ENCODE measurements around the gene NCR1. TPM values are rescaled to one million over a fixed set of nuclear protein-coding genes. Genes with fewer than 3 reads are reported as not detected.
A peak's percentile ranks its signal among the peaks of the same experiment; 100 is the strongest.
"Not testable (repeated sequence)": the region's sequence is repeated elsewhere in the genome, so short reads cannot be mapped to it uniquely, and the experiment has no call there.

Gene NCR1
- total RNA-seq, 1 donor from 2014 or later = not detected

DNA sequence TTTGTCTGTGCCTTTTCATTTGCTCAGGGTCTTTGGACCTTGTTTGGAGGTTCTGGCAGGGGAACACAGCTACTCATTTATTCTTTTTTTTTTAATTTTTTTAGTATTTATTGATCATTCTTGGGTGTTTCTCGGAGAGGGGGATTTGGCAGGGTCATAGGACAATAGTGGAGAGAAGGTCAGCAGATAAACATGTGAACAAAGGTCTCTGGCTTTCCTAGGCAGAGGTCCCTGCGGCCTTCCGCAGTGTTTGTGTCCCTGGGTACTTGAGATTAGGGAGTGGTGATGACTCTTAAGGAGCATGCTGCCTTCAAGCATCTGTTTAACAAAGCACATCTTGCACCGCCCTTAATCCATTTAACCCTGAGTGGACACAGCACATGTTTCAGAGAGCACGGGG, 2.0 kb downstream of the NCR1 start:
- DNase-seq = not testable (repeated sequence)

DNA sequence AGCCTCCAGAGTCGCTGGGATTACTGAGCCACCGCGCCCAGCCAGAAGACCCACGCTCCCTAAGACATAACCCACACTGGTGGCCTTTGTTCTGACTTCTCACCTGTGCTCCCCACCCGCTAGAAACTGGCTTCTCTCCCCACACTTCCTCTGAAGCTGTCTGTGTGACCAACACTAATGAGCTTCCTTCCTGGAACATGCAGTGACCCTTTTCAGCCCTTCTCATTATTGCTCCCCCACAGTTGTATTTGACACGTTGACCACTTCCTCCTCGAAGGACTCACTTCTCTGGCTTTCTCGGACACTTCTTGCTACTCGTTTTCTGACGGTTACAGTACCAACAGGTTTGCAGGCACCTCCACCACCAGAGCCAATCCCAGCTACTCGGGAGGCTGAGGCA, 10.9 kb downstream of the NCR1 start:
- DNase-seq = no peak

DNA sequence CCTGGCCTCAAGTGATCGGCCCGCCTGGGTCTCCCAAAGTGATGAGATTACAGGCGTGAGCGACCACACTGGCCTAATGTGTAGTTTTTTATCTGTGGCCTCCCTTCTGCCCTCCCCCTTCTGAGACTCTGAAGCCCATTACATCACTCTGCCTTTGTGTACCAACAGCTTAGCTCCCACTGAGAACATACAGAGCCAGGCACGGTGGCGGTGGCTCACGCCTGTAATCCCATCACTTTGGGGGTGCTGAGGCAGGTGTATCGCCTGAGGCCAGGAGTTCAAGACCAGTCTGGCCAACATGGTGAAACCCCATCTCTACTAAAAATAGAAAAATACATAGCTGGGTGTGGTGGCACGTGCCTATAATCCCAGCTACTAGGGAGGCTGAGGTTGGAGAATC, 12.6 kb downstream of the NCR1 start:
- no peak for DNase-seq

DNA sequence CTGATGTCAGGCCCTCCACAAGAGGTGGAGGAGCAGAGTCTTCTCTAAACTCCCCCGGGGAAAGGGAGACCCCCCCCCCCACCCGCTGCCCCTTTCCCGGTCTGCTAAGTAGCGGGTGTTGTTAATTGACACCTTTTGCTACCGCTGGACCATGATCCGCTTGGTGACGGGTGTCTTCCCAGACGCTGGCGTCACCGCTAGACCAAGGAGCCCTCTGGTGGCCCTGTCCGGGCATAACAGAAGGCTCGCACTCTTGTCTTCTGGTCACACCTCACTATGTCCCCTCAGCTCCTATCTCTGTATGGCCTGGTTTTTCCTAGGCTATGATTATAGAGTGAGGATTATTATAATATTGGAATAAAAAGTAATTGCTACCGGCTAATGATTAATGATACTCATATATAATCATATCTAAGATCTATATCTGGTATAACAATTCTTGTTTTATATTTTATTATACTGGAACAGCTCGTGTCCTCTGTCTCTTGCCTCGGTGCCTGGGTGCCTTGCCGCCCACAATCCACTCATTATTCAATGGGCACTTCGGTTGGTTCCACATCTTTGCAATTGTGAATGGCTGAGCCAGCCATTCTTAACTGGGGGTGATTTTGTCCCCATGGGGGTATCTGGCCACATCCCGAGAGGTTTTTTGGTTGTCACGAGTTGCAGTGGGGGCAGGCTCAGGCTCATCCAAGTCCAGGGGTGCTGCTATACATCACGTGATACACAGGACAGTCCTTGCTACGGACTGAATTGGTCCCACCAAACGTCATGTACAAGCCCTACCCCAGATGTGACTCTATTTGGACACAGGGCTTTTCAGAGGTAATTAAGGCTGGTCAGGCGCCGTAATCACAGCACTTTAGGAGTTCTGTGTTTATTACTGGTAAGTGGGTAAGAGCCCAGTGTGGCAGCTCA, 14.0 kb downstream of the NCR1 start:
- DNase-seq = peak; percentile 16

DNA sequence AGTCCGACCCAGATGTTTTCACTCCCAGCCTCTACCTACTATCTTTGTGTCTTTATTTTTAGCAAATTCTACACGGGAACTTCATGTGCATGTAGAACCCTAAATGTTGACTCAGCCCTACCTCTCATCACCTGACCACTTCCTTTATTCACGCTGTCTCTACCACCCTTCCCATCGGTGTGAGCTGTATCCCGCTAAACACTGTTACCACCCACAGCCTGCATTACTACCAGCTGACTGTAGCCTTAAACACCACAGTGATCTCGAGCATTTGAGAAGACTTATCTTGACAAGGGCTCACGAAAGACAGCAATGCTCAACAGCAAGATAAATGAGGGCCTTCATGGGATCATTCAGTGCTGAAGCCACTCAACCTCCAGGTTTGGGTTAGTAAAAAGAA, 15.1 kb downstream of the NCR1 start:
- no peak for DNase-seq

DNA sequence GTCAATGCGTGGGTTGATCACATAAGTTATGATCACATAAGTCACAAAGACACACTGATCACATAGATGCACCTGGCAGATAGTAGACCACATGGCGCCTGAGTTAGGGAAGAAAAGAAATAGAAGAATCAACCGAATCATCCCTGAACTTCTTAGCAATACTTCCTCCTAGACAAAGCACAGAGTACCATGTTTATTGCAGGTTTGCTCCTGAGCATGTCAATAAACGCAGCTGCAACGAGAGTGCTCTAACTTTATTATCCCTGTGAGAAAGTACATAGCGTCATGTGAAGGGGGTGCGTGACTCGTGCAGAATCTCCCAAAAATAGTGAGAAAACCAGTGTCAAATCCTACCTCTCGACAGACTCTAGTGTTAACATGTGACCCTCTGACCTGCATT, 17.3 kb downstream of the NCR1 start:
- no peak for DNase-seq

DNA sequence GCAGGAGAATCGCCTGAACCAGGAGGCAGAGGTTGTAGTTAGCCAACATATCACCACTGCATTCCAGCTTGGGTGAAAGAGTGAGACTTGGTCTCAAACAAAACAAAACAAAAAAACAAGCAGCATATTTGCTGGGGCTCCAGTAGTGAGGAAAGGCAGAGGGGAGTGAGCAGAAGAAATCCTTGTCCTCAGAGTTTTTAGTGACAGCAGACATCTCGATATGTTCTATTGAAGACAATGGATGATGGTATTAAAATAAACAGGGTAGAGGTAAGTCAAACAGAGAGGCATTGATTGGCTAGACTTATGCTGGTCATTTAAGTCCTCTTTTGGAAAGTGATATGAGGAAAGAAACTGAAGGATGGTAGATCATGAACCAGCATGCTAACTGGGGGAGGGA, 22.4 kb downstream of the NCR1 start:
- no peak for DNase-seq

DNA sequence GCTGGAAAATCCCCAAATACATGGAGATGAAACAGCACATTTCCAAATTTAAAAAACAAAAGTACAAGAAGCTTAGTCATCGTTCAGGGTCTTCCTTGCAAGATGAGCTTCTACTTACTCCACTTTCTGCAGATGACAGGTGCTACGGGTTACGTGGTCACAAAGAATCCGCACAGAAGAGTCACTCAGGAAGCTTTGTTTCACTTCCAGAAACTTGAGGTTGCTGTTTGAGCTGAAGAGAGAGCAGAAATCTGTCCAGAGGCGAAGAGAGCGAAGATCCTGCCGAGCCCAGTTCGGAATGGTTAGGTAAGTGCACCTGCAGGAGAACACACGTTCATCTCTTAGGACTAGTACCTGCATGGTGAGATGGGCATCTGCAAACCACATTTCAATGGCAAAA, 32.0 kb downstream of the NCR1 start:
- DNase-seq = no peak

DNA sequence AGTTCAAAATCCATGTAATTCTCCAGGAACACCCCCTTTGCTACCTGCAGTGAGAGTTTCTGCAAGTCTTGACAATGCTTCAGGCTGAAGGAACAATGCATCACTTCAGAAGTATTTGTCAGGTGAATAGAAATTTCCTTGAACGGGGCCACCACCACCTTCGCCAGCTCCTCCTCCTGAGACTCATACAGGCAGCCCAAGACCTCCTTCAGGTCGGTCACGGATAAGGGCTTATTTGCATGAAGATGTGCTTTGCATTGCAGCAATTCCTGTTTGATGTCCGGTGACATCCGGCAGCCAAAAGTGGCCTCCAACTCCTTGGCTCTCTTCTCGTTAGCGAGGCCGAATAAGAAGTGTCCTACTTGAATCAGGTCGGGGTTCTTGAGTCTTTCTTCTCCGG, 33.0 kb downstream of the NCR1 start:
- no peak for DNase-seq

DNA sequence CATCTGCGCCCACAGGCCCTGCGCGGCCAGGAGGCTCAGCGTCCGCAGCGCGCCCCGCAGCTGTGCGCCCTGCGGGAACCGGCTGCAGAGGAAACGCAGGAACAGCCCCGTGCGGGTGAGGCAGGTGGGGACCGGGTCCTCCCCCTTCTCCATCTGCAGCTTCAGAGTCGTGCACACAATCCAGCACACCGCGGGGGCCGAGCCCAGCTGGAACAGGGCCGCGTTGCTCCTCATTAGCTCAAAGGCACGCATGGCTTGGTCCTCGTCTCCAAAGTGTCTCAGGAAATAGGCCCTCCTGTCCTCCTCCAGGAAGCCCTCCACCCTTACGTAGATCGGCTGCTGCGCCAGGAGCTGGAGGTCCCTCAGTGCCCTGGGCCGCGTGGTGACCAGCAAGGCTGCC, 33.6 kb downstream of the NCR1 start:
- not testable (repeated sequence) for DNase-seq

DNA sequence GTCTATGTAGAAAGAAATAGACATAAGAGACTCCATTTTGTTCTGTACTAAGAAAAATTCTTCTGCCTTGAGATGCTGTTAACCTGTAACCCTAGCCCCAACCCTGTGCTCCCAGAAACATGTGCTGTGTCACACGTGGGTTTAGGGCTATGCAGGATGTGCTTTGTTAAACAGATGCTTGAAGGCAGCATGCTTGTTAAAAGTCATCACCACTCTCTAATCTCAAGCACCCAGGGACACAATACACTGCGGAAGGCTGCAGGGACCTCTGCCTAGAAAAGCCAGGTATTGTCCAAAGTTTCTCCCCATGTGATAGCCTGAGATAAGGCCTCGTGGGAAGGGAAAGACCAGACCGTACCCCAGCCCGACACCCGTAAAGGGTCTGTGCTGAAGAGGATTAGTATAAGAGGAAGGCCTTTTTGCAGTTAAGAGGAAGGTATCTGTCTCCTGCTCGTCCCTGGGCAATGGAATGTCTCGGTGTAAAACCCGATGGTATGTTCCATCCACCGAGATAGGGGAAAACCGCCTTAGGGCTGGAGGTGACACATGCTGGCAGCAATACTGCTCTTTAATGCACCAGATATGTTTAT, 37.9 kb downstream of the NCR1 start:
- DNase-seq = not testable (repeated sequence)

DNA sequence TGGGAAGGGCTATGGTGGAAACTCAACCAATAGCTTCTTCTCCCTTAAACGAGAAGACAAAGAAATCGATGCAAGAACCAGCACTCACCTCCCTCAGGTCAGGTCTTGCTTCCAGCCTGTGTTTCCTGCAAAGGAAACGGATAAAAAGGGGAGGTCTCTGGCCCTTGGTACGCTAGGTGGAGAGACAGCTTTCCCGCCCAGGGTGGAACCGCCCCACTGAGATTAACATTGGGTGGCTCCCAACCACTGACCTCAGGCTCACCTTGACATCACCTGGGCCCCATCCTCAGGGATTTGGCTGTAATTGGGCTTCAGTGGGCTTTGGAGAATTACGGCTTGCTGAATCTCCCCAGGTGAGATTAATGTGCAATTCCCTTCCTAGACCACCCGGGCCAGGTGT, 41.4 kb downstream of the NCR1 start, which contains the start of gene NLRP7:
Gene NLRP7 (minus strand): TSS at position 150 of the 400 bp plus-strand sequence.
- DNase-seq = no peak

DNA sequence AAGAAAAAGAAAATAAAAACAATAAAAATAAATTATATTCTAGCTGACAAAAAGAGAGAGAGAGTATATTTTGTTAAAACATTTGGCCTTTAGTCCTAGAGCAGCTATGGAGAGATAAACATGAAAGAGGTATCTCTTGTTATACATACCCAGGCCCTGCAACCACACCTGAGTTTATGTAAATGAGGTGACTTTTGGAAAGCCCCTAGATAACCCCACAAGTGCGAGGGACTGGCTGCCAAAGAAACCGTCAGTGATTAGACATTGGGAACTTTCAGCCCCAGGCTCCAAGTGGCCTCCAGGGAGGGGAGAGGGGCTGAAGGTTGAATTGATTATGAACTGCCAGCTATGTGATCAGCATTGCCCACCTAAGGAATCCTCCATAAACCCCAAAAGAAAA, 43.5 kb downstream of the NCR1 start:
- no peak for DNase-seq

DNA sequence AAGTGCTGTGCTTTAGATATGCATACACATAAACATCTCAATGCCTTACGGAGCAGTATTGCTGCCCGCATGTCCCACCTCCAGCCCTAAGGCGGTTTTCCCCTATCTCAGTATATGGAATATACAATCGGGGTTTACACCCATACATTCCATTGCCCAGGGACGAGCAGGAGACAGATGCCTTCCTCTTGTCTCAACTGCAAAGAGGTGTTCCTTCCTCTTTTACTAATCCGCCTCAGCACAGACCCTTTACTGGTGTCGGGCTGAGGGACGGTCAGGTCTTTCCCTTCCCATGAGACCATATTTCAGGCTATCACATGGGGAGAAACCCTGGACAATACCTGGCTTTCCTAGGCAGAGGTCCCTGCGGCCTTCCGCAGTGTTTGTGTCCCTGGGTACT, 44.6 kb downstream of the NCR1 start:
- not testable (repeated sequence) for DNase-seq

DNA sequence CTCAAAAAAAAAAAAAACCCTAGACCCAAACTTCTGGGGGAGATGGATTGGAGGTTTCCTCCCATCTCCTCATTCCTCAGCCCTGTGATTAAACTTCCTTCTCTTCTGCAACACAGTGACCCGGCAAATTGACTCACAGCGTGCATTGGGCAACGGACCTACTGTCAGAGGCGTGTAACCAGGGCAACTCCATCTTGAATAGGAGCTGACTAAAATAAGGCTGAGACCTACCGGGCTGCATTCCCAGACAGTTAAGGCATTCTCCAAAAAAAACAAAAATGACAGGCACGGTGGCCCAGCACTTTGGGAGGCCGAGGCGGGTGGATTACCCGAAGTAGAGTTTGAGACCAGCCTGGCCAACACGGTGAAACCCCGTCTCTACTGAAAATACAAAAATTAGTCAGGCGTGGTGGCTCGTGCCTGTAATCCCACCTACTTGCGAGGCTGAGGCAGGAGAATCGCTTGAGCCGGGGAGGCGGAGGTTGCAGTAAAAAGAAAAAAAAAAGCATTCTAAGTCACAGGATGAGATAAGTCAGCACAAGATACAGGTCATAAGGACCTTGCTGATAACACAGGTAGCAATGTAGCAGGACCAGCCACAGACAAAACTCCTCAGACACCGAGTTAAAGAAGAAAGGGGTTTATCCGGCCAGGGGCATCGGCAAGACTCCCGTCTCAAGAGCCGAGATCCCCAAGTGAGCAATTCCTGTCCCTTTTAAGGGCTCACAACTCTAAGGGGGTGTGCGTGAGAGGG, 46.8 kb downstream of the NCR1 start:
- DNase-seq = no peak

DNA sequence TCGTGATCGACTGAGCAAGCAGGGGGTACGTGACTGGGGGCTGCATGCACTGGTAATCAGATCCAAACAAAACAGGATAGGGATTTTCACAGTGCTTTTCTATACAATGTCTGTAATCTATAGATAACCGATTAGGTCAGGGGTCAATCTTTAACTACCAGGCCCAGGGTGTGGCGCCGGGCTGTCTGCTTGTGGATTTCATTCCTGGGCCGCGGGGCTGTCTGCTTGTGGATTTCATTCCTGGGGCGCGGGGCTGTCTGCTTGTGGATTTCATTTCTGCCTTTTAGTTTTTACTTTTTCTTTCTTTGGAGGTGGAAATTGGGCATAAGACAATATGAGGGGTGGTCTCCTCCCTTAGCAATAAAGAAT, 47.4 kb downstream of the NCR1 start:
- DNase-seq = not testable (repeated sequence)

DNA sequence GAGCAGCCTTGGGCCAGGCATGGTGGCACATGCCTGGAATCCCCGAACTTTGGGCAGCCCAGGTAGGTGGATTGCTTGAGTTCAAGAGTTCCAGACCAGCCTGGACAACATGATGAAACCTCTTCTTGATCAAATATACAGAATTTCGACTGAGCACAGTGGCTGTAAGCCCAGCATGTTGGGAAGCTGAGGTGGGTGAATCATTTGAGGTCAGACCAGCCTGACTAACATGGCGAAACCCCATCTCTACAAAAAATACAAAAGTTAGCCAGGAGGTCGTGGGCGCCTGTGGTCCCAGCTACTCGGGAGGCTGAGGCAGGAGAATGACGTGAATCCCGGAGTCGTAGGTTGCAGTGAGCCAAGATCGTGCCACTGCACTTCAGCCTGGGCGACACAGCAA, 49.4 kb downstream of the NCR1 start:
- DNase-seq = no peak

DNA sequence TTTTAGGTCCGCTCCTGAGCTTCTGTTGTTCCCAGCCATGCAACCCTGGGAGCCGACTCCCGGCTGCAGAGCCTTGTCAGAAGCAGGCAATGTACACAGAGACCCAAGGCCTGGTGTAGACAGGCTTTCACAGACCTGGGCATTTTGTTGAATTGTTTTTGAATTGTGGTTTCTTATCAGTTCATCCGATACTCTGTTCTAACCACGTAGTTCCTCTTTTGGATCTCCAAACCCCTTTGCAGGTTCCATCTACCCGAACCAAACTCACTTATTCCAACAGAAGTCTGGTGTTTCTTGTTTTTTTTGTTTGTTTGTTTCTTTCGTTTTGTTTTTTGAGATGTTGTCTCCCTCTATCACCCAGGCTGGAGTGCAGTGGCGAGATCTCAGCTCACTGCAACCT, 53.9 kb downstream of the NCR1 start:
- DNase-seq = no peak

Other genes with a start within 250 kb of the NCR1 start
- not detected in 2 replicates for gene LILRB4, start 243.2 kb upstream of the NCR1 start, total RNA-seq
- gene KIR3DL3, start 181.7 kb upstream of the NCR1 start, total RNA-seq = not detected in 2 replicates
- gene KIR2DL3, start 167.6 kb upstream of the NCR1 start, total RNA-seq = not detected in 2 replicates
- not detected in 2 replicates for gene KIR2DL1, start 136.4 kb upstream of the NCR1 start, total RNA-seq
- not detected in 2 replicates for gene KIR2DL4, start 102.5 kb upstream of the NCR1 start, total RNA-seq
- not detected in 2 replicates for gene KIR3DL1, start 89.7 kb upstream of the NCR1 start, total RNA-seq
- not detected in 2 replicates for gene KIR2DS4, start 73.5 kb upstream of the NCR1 start, total RNA-seq
- gene KIR3DL2, start 55.7 kb upstream of the NCR1 start, total RNA-seq = not detected in 2 replicates
- gene FCAR, start 31.9 kb upstream of the NCR1 start, total RNA-seq = not detected in 2 replicates
- gene NLRP7, start 41.4 kb downstream of the NCR1 start, total RNA-seq = under 0.01 TPM in 1 of 2 replicates, not detected in the other
- gene NLRP2, start 60.2 kb downstream of the NCR1 start, total RNA-seq = 7.3 and 9.9 TPM in 2 replicates
- not detected in 2 replicates for gene GP6, start 132.1 kb downstream of the NCR1 start, total RNA-seq
- gene RDH13, start 157.0 kb downstream of the NCR1 start, total RNA-seq = 18.4 and 20.8 TPM in 2 replicates
- gene EPS8L1, start 169.7 kb downstream of the NCR1 start, total RNA-seq = 12.6 and 15.6 TPM in 2 replicates
- 37.4 and 40.3 TPM in 2 replicates for gene PPP1R12C, start 211.5 kb downstream of the NCR1 start, total RNA-seq
- gene TNNT1, start 243.1 kb downstream of the NCR1 start, total RNA-seq = 0.60 and 1.7 TPM in 2 replicates